Stimulated activated CD8-positive, alpha-beta memory T cell treated with anti-CD3 and anti-CD28 coated beads, Interleukin-7, amount 100 ng/mL, for 48 hours (primary cell): Measurements from ENCODE around the gene MRAS.
"Not testable (repeated sequence)": the region's sequence is repeated elsewhere in the genome, so short reads cannot be mapped to it uniquely, and the experiment has no call there.

Experiments
- DNase-seq, 2 donors: peaks; one replicate each; pipeline ENCODE4 v3.0.0-alpha.2; 2020; ENCODE audit warnings: low read depth in 1 of 2; ENCODE audit errors: extremely low read depth in 1 of 2

MRAS gene

GRCh38 chr3:138412821-138413551 lies 64.6 kb downstream of the MRAS start:
- DNase-seq: no peak

GRCh38 chr3:138416236-138416635 lies 67.9 kb downstream of the MRAS start:
- DNase-seq: not testable (repeated sequence)

- peak in 1 of 2 donors; percentile 45 for DNase-seq
Measured at GRCh38 chr3:138417559-138417982, 69.2 kb downstream of the MRAS start.

- DNase-seq: no peak
Measured at GRCh38 chr3:138418601-138419206, 70.3 kb downstream of the MRAS start.

GRCh38 chr3:138423316-138423715 lies 74.9 kb downstream of the MRAS start:
- no peak for DNase-seq

GRCh38 chr3:138424323-138424722 lies 75.9 kb downstream of the MRAS start:
- DNase-seq: no peak

- DNase-seq: no peak
Measured at GRCh38 chr3:138426211-138426610, 77.8 kb downstream of the MRAS start.

- DNase-seq: not testable (repeated sequence)
Measured at GRCh38 chr3:138426754-138427153, 78.4 kb downstream of the MRAS start.

- DNase-seq: no peak
Measured at GRCh38 chr3:138429665-138430064, 81.3 kb downstream of the MRAS start.

- DNase-seq: no peak
Measured at GRCh38 chr3:138432576-138433240, 84.3 kb downstream of the MRAS start.

GRCh38 chr3:138433892-138434275 lies 85.5 kb downstream of the MRAS start:
- no peak for DNase-seq

GRCh38 chr3:138434276-138434874 lies 86.0 kb downstream of the MRAS start, which contains the start of gene ESYT3:
Gene ESYT3, plus strand, starts transcription at chr3:138434616. Its CDS starts 183 bp downstream, at chr3:138434799.
- peak; percentile 33 to 57 for DNase-seq

GRCh38 chr3:138434875-138435772 lies 86.7 kb downstream of the MRAS start:
- no peak for DNase-seq

GRCh38 chr3:138435840-138436239 lies 87.5 kb downstream of the MRAS start:
- DNase-seq: no peak

GRCh38 chr3:138437281-138437680 lies 88.9 kb downstream of the MRAS start:
- DNase-seq: no peak

GRCh38 chr3:138438896-138439295 lies 90.5 kb downstream of the MRAS start:
- no peak for DNase-seq

- DNase-seq: no peak
Measured at GRCh38 chr3:138439646-138440045, 91.3 kb downstream of the MRAS start.

- no peak for DNase-seq
Measured at GRCh38 chr3:138440121-138440521, 91.7 kb downstream of the MRAS start.

- DNase-seq: no peak
Measured at GRCh38 chr3:138440596-138440995, 92.2 kb downstream of the MRAS start.

- DNase-seq: no peak
Measured at GRCh38 chr3:138441256-138441655, 92.9 kb downstream of the MRAS start.
